HL-60/S4 treated with phorbol 12-myristate 13-acetate at 8.2 ng/mL for 4 days and 3 days (cell line): ENCODE measurements around the gene TSTD2.
"Not testable (repeated sequence)": the region's sequence is repeated elsewhere in the genome, so short reads cannot be mapped to it uniquely, and the experiment has no call there.

Experiments
- in situ Hi-C: fragments of 300-500 bp; cut with MboI; formaldehyde crosslinking; loops from 2 replicates; pipeline ENCODE4 v1.15.0; 2022; ENCODE audit warnings: low sequenced_read_pairs

TSTD2 gene

DNA sequence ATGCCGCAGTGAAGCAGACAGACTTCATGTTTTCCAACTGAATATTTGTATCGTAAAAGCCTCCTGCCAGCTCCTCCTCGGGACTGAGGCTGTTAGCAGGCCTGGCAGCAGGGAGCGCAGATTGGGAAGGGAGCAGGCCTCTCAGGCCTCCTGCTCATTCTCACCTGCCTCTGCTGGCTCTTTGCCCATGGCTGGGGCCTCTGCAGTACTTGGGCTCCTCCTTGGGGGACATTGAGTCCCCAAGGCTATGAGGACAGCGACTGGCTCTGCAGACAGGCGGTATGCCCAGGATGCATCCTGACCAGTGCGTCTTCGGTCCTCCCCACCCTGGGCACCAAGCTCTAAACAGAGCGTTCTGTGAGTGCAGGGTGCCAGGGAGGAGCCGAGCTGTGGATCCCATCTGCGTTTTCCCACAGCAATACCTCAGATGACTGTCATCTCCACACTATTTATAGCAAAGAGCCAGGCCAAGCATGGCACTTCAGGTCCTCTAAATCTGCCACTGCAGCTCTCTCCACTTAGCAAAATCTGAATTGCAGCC lies 38.7 kb downstream of the TSTD2 start:
- in situ Hi-C loops, result no loop called here

DNA sequence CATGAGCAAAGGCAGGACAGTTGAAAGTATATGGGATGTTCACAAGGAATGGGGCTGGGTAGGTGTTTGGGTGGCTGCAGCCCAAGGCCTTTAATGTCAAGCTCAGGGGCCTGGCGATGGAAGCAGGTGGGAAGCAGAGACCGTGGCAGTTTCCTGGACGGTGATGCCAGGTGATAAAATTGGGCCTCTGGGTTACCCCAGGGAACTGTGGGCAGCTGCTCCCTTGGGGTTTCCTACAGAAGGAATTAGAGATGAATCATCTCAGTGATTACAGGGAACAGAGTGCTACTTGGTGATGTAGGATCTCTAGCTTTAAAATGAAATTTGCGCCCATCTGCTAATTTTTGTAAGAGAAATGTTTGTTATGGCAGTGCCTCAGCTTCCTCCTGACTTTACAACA lies 39.2 kb downstream of the TSTD2 start:
- in situ Hi-C loops, result no loop called here

DNA sequence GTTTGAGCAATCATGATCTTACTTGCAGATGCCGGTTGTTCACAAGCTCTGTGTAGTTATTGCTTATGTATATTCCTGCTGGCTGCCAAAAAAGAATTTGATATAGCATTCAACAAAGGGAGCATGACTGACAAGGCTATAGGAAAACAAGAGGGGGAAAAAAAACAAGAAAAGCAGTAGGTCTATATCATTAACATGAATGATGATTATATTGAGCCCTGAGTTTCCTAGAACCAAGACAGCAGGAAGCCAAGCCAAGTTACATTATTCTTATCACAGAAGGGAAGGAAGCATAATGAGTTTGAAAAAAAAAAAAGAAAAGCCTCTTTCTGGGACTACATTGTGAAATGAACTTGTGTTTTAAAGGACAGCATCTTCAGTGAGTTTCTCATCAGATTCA lies 41.0 kb downstream of the TSTD2 start:
- in situ Hi-C loops, result no loop called here

- in situ Hi-C loops, result no loop called here
Measured at GRCh38 chr9:97591535-97591934, 41.6 kb downstream of the TSTD2 start.

DNA sequence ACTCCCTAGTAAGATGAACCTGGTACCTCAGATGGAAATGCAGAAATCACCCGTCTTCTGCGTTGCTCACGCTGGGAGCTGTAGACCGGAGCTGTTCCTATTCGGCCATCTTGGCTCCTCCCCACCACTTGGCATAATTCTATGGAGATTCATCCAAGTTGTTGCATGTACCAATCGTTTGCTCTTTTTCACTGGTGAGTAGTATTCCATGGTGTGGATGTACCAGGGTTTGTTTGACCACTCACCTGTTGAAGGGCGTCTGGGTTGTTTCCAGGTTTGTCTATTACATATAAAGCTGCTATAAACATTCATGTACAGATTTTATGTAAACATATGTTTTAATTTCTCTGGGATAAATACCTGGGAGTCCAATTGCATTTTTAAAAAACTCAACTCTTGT lies 46.3 kb downstream of the TSTD2 start:
- in situ Hi-C loops, result not testable (repeated sequence)

GRCh38 chr9:97584778-97585177 lies 48.4 kb downstream of the TSTD2 start:
- in situ Hi-C loops, result not testable (repeated sequence)

GRCh38 chr9:97581590-97581989 lies 51.6 kb downstream of the TSTD2 start:
- in situ Hi-C loops, result not testable (repeated sequence)

- in situ Hi-C loops, result no loop called here
Measured at GRCh38 chr9:97579914-97580313, 53.3 kb downstream of the TSTD2 start.

DNA sequence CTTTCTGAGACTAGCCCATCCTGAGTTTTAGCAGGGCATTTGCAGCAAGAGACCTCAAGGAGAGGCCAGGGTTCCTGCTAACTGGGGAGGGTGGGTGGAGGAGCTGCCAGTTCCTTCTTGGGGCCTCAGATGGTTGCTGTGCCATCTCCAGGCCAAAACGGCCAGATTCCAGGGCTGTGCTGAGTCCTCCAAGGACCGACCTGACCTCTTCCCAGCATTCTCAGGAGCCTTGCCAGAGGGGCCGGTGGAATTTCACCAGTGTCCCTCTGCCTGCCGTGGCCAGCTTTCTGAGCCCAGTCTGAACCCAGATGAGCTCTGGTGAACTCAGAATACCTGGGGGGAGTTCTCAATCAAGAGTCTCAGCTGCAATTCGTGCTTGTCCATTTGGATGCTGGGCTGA lies 54.3 kb downstream of the TSTD2 start:
- in situ Hi-C loops, result no loop called here

DNA sequence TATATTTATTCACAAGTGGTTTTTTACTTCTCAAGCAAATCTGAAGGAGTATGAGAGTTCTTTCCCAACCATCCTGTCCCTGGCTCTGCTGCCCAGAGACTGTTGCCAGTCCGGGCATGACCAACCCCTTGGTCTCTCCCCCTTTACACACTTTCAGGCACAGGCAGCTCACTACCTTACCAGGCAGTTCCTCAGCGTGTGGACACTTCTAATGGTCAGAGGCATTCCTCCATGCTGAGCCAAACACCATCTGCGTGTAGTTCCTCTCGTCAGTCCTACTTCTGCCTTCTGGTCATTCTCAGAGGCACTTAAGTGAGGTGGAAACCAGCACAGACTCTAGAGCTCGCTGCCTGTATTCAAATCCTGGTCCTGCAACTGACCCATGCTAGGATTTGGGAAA lies 56.1 kb downstream of the TSTD2 start:
- in situ Hi-C loops, result no loop called here

- in situ Hi-C loops, result no loop called here
Measured at GRCh38 chr9:97575673-97576200, 57.4 kb downstream of the TSTD2 start.

DNA sequence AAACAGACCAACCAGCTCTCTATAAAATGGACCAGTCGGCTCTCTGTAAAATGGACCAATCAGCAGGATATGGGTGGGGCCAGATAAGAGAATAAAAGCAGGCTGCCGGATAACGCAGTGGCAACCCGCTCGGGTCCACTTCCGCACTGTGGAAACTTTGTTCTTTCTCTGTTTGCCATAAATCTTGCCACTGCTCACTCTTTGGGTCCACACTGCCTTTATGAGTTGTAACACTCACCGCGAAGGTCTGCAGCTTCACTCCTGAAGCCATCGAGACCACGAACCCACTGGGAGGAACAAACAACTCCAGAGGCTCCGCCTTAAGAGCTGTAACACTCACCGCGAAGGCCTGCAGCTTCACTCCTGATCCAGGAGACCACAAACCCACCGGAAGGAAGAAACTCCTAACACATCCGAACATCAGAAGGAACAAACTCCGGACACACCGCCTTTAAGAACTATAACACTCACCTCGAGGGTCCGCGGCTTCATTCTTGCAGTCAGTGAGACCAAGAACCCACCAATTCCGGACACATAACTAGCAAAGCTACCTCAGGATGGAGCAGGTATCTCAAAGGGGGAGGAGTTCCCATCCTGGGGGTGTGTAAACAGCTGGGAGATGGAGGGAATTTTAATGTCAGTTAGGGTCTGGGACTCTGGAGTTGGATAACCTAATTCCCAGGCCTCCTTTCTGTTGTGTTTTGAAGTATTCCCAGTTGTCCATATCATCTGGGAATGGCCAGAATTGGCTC lies 58.1 kb downstream of the TSTD2 start:
- in situ Hi-C loops, result not testable (repeated sequence)

- in situ Hi-C loops, result not testable (repeated sequence)
Measured at GRCh38 chr9:97574101-97574571, 59.0 kb downstream of the TSTD2 start.

DNA sequence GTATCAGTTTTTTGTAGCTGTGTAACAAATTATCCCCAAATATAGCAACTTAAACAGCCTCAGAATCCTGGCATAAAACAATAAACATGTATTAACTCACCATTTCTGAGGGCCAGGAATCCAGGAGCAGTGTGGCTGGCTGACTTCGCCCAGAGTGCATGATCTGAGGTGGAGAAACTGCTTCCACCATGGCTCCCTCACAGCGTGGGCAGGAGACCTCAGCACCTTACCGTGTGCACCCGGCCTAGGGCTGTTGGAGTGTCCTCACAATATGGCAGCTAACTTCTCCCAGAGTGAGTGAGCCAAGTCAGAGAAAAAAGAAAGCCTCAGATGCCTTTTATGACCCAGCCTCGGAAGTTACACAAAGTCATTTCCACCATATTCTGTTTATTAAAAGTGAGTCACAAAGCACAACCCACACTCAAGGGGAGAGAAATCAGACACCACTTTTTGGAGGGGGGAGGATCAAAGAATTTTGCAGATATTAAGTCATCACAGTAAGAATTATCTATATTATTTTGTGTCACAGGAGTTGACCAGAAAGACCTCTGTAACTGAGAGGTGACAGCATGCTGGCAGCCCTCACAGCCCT lies 59.6 kb downstream of the TSTD2 start:
- in situ Hi-C loops, result no loop called here

GRCh38 chr9:97572892-97573365 lies 60.2 kb downstream of the TSTD2 start:
- in situ Hi-C loops, result no loop called here

- in situ Hi-C loops, result no loop called here
Measured at GRCh38 chr9:97572196-97572891, 60.8 kb downstream of the TSTD2 start.

GRCh38 chr9:97571664-97572063 lies 61.5 kb downstream of the TSTD2 start:
- in situ Hi-C loops, result no loop called here

GRCh38 chr9:97570899-97571298 lies 62.3 kb downstream of the TSTD2 start:
- in situ Hi-C loops, result no loop called here

DNA sequence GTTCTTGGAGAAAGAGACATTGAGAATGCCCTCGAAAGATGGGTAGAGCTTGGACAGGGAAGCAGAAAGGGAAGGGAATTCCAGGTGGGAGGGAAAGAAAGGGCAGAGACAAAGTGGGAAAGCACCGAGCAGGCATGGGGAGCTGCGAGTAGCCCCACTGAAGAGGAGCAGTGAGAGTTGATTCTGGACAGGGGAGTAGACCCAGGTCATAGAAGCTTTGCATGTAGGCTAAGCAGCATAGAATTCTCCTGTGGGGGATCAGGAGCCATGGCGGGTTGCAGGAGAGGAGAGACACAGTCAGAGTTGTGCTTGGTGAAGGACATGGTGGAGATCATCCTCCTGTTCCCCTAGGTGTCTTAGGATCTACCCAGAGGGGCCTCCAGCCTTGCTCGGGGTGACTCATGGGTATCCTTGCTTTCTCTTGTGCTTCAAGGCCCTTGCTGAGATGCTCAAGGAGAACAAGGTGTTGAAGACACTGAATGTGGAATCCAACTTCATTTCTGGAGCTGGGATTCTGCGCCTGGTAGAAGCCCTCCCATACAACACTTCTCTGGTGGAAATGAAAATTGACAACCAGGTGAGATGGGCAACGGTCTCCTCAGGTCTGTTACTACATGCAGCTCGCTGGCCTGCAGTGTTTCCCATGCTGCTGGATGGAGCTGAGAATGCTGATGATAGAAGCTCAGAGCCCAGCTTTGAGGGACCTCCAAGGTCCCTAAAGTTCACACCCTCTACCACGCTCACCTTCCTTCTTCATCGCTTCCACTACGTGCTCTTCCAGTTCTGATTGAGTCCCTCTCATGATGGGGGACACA lies 64.5 kb downstream of the TSTD2 start:
- in situ Hi-C loops, result no loop called here

DNA sequence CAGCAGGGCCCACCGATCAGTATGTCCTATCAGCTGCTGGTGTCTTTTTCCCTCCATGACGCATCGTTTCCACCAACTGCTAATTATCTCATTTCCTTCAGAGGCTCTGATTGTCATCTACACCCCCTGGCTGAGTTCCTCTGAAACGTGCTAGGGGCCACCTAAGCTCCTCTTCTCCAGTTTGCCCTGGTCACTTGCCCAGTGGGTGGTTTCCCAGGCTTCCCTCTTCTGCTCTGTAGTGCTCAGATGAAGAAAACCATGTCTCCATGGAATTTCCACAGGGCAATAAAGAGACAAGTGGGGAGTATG lies 65.3 kb downstream of the TSTD2 start:
- in situ Hi-C loops, result no loop called here
